IMR-90 (cell line): ENCODE measurements around the gene LRPPRC. TPM values are rescaled to one million over a fixed set of nuclear protein-coding genes. Genes with fewer than 3 reads are reported as not detected.

ENCODE experiments used
- ATAC-seq: fragments of 200-7000 bp; cut with Tn5 transposase; 2 replicates; pipeline ENCODE4 v1.9.1; 2020; ENCODE audit warnings: low read depth, mild to moderate bottlenecking, moderate library complexity
- BruUV-seq: library from RNA; stranded (reverse); fragments of 400-500 nt; replicated peaks from 2 replicates; lab custom pipeline; 2021; lab: Mats Ljungman, UMichigan
- CTCF ChIA-PET: fragments of 300-600 bp; formaldehyde crosslinking; extraction: SDS; loops from one replicate; lab custom pipeline; 2021; ENCODE audit warnings: antibody characterized with exemption; lab: Yijun Ruan, JAX
- POLR2A ChIA-PET: fragments of 300-600 bp; sonication (Branson Sonifier 250); formaldehyde crosslinking; loops from one replicate; lab custom pipeline; 2022; ENCODE audit warnings: antibody characterized with exemption; ENCODE audit not compliant: unreplicated experiment; lab: Charles Lee
- DNase-seq: peaks from one replicate; pipeline ENCODE4 v3.0.0; 2013
- H2AFZ ChIP-seq: replicated peaks from 2 replicates; pipeline ENCODE3; 2013; ENCODE audit warnings: low read length, mild to moderate bottlenecking; ENCODE audit not compliant: poor library complexity
- H2AK5ac ChIP-seq: 2 replicates; pipeline ENCODE4 v1.6.1; 2013; ENCODE audit warnings: low read depth, low read length, inconsistent platforms
- H2AK9ac ChIP-seq: replicated peaks from 2 replicates; pipeline ENCODE3; 2013; ENCODE audit warnings: mild to moderate bottlenecking, low read depth, low read length, moderate library complexity; ENCODE audit not compliant: poor library complexity
- H2BK120ac ChIP-seq: 2 replicates; pipeline ENCODE4 v1.6.1; 2013; ENCODE audit warnings: low read depth, low read length, inconsistent platforms
- H2BK15ac ChIP-seq: 3 replicates; pipeline ENCODE4 v1.6.1; 2013; ENCODE audit warnings: low read depth, low read length, inconsistent platforms
- H2BK20ac ChIP-seq: 2 replicates; pipeline ENCODE4 v1.6.1; 2013; ENCODE audit warnings: low read depth, mild to moderate bottlenecking, inconsistent platforms, low read length, moderate library complexity
- H2BK5ac ChIP-seq: 2 replicates; pipeline ENCODE4 v1.6.1; 2013; ENCODE audit warnings: mild to moderate bottlenecking, low read depth, low read length, inconsistent platforms; ENCODE audit not compliant: poor library complexity, severe bottlenecking
- H3K14ac ChIP-seq: replicated peaks from 2 replicates; pipeline ENCODE4 v1.6.1; 2013; ENCODE audit warnings: low read depth, low read length, inconsistent platforms
- H3K18ac ChIP-seq: 2 replicates; pipeline ENCODE4 v1.6.1; 2013; ENCODE audit warnings: low read depth, low read length, control low read depth
- H3K23ac ChIP-seq: 2 replicates; pipeline ENCODE4 v1.6.1; 2013; ENCODE audit warnings: low read depth, low read length, inconsistent platforms
- H3K27ac ChIP-seq: 2 replicates; pipeline ENCODE4 v1.5.1; 2013; ENCODE audit warnings: mild to moderate bottlenecking, control low read depth, low read length; ENCODE audit not compliant: insufficient read depth
- H3K27me3 ChIP-seq: 2 replicates; pipeline ENCODE4 v1.6.1; 2013; ENCODE audit warnings: low read length; ENCODE audit not compliant: control insufficient read depth, insufficient read depth
- H3K36me3 ChIP-seq: 2 replicates; pipeline ENCODE4 v1.6.1; 2013; ENCODE audit warnings: low read length, mixed read lengths; ENCODE audit not compliant: control insufficient read depth, insufficient read depth
- H3K4ac ChIP-seq: 2 replicates; pipeline ENCODE4 v1.6.1; 2013; ENCODE audit warnings: low read depth, low read length, inconsistent platforms
- H3K4me1 ChIP-seq: 2 replicates; pipeline ENCODE4 v1.6.1; 2013; ENCODE audit warnings: low read length, mixed read lengths; ENCODE audit not compliant: control insufficient read depth, insufficient read depth
- H3K4me2 ChIP-seq: 2 replicates; pipeline ENCODE4 v1.6.1; 2013; ENCODE audit warnings: low read depth, mild to moderate bottlenecking, control low read depth, low read length, moderate library complexity
- H3K4me3 ChIP-seq: 2 replicates; pipeline ENCODE4 v1.5.1; 2013; ENCODE audit warnings: low read depth, mild to moderate bottlenecking, control low read depth, low read length, moderate library complexity; ENCODE audit not compliant: insufficient read depth
- H3K56ac ChIP-seq: 2 replicates; pipeline ENCODE4 v1.6.1; 2013; ENCODE audit warnings: low read length, inconsistent platforms; ENCODE audit not compliant: insufficient read depth; ENCODE audit errors: extremely low read depth
- H3K79me1 ChIP-seq, 2 experiments: 2 replicates each; pipeline ENCODE4 v1.6.1; 2013; ENCODE audit warnings: low read length in 2 of 2, inconsistent platforms in 1 of 2, low read depth in 1 of 2
- H3K9ac ChIP-seq: 2 replicates; pipeline ENCODE4 v1.6.1; 2013; ENCODE audit warnings: low read depth, low read length, control low read depth
- H3K9me1 ChIP-seq: 2 replicates; pipeline ENCODE4 v1.6.1; 2013; ENCODE audit warnings: low read length, inconsistent platforms; ENCODE audit not compliant: insufficient read depth
- H3K9me3 ChIP-seq: 2 replicates; pipeline ENCODE4 v1.6.1; 2013; ENCODE audit warnings: low read length; ENCODE audit not compliant: control insufficient read depth, insufficient read depth
- H4K20me1 ChIP-seq: 2 replicates; pipeline ENCODE4 v1.6.1; 2013; ENCODE audit warnings: low read length, inconsistent platforms; ENCODE audit not compliant: insufficient read depth
- H4K5ac ChIP-seq: 2 replicates; pipeline ENCODE4 v1.6.1; 2013; ENCODE audit warnings: mild to moderate bottlenecking, low read depth, low read length, control low read depth
- H4K8ac ChIP-seq, 2 experiments: 2 replicates each; pipeline ENCODE4 v1.6.1; 2013; ENCODE audit warnings: low read depth in 2 of 2, low read length in 2 of 2, control low read depth in 1 of 2, inconsistent platforms in 1 of 2
- H4K91ac ChIP-seq: 2 replicates; pipeline ENCODE4 v1.6.1; 2013; ENCODE audit warnings: low read depth, low read length, inconsistent platforms; ENCODE audit not compliant: insufficient read depth
- CEBPB ChIP-seq: IDR thresholded peaks from 2 replicates; pipeline ENCODE4 v1.6.1; 2012; ENCODE audit warnings: low read depth, low read length, improper control_type of control experiment
- NFE2L2 ChIP-seq: fragments of 150-350 bp; IDR thresholded peaks from 2 replicates; pipeline ENCODE4 v1.6.1; 2016; ENCODE audit warnings: low read depth, mild to moderate bottlenecking, low read length
- WGBS, 2 experiments: methylation state at CpG; one replicate each; pipeline versions ENCODE4 v1.1.5 to v1.1.7; 2013; ENCODE audit warnings: missing lambda C conversion rate in 2 of 2; ENCODE audit not compliant: insufficient read length in 1 of 2; ENCODE audit errors: extremely low coverage in 2 of 2; 5-methylcytosine and 5-hydroxymethylcytosine counted together
- dilution Hi-C: fragments of 300-500 bp; cut with HindIII; formaldehyde crosslinking; loops from one replicate; pipeline ENCODE4 v1.14.3; 2018; ENCODE audit warnings: low sequenced_read_pairs; ENCODE audit not compliant: unreplicated experiment
- in situ Hi-C: fragments of 300-500 bp; cut with MboI; formaldehyde crosslinking; loops from 3 replicates; pipeline ENCODE4 v1.14.3; 2019; ENCODE audit warnings: low sequenced_read_pairs, inconsistent platforms, mixed read lengths
- intact Hi-C: fragments of 100-400 bp; cut with micrococcal nuclease; formaldehyde crosslinking; loops from 2 replicates; pipeline ENCODE4 v1.10.0; 2022
- polyA plus RNA-seq, 3 experiments: library from polyadenylated mRNA; depleted of rRNA; stranded (reverse); fragments of >200 nt; gene quantifications; 2 replicates each; pipeline ENCODE4 v1.2.3, GENCODE V29; 2012; ENCODE audit warnings: low replicate concordance in 1 of 3
- total RNA-seq: library from RNA; depleted of rRNA; stranded (reverse); fragments of >200 nt; gene quantifications from 2 replicates; pipeline ENCODE4 v1.2.3, GENCODE V29; 2012

The LRPPRC gene
- total and polyA plus RNA-seq, 2 of the 4 experiments (the other 2 are of a cell fraction), result 30.4 to 36.0 TPM

- H3K36me3 ChIP-seq, result no peaks in the 10 kb centered on the region
- in situ Hi-C loops (no loop called here), intact Hi-C loops (no loop called here), dilution Hi-C loops (no loop called here)
- H3K14ac ChIP-seq, result no peak overlapping the region
- no peak overlapping the region for H2AK5ac ChIP-seq
- H2AK9ac ChIP-seq, result no peak overlapping the region
- ATAC-seq, result no peak
- no peaks in the 10 kb centered on the region for H3K9me3 ChIP-seq
- 60% methylated on average over 1 of the region's 14 CpGs; no CpG with 5 or more reads in 1 of the 2 experiments for WGBS, 2 experiments
- H2AFZ ChIP-seq, result no peak overlapping the region
- H4K20me1 ChIP-seq, result no peaks in the 10 kb centered on the region
- no peak overlapping the region for H2BK120ac ChIP-seq
- no peak overlapping the region for H4K5ac ChIP-seq
- no peak overlapping the region for H3K4me2 ChIP-seq
- no peak overlapping the region for H3K27ac ChIP-seq
- H3K4ac ChIP-seq, result no peak overlapping the region
- BruUV-seq, result no TSS peak
- no peak overlapping the region for H4K8ac ChIP-seq
- H3K4me1 ChIP-seq, result no peaks in the 10 kb centered on the region
- H2BK5ac ChIP-seq, result no peak overlapping the region
- peaks cover 49% of the 10 kb centered on the region for H3K27me3 ChIP-seq
- no peak overlapping the region for H4K91ac ChIP-seq
- H3K56ac ChIP-seq, result no peak overlapping the region
- H2BK15ac ChIP-seq, result no peak overlapping the region
- H3K9me1 ChIP-seq, result no peaks in the 10 kb centered on the region
- no peak overlapping the region for H3K23ac ChIP-seq
- DNase-seq, result no peak
- ChIA-PET CTCF (no interaction called here), POLR2A (no interaction called here)
- no peak overlapping the region for H3K4me3 ChIP-seq
- H3K18ac ChIP-seq, result no peak overlapping the region
- no peaks in the 10 kb centered on the region for H3K79me1 ChIP-seq
- TF ChIP-seq NFE2L2 (no peak), CEBPB (0 out of 2 replicates have a peak, but pooled peaks have one; percentile 26)
- no peak overlapping the region for H2BK20ac ChIP-seq
- no peak overlapping the region for H3K9ac ChIP-seq
Measured at GRCh38 chr2:43841949-43842865, 153.6 kb downstream of the LRPPRC start.
